ENCODE results near the gene C17orf67.

- no peak for TF ChIP-seq POLR2AphosphoS5 (IDR thresholded peaks at IDR 0.05)
- TF ChIP-seq, protein P1, sequence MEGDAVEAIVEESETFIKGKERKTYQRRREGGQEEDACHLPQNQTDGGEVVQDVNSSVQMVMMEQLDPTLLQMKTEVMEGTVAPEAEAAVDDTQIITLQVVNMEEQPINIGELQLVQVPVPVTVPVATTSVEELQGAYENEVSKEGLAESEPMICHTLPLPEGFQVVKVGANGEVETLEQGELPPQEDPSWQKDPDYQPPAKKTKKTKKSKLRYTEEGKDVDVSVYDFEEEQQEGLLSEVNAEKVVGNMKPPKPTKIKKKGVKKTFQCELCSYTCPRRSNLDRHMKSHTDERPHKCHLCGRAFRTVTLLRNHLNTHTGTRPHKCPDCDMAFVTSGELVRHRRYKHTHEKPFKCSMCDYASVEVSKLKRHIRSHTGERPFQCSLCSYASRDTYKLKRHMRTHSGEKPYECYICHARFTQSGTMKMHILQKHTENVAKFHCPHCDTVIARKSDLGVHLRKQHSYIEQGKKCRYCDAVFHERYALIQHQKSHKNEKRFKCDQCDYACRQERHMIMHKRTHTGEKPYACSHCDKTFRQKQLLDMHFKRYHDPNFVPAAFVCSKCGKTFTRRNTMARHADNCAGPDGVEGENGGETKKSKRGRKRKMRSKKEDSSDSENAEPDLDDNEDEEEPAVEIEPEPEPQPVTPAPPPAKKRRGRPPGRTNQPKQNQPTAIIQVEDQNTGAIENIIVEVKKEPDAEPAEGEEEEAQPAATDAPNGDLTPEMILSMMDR (IDR thresholded peaks at IDR 0.05) = no peak
Measured at GRCh38 chr17:56793531-56793930, 40.2 kb downstream of the C17orf67 start.
